ENCODE measurements around the gene RHEB. TPM values are rescaled to one million over a fixed set of nuclear protein-coding genes. Genes with fewer than 3 reads are reported as not detected.

The RHEB gene
- total RNA-seq, 2 donors from 2014 or later, result 45.4 to 55.8 TPM

DNA sequence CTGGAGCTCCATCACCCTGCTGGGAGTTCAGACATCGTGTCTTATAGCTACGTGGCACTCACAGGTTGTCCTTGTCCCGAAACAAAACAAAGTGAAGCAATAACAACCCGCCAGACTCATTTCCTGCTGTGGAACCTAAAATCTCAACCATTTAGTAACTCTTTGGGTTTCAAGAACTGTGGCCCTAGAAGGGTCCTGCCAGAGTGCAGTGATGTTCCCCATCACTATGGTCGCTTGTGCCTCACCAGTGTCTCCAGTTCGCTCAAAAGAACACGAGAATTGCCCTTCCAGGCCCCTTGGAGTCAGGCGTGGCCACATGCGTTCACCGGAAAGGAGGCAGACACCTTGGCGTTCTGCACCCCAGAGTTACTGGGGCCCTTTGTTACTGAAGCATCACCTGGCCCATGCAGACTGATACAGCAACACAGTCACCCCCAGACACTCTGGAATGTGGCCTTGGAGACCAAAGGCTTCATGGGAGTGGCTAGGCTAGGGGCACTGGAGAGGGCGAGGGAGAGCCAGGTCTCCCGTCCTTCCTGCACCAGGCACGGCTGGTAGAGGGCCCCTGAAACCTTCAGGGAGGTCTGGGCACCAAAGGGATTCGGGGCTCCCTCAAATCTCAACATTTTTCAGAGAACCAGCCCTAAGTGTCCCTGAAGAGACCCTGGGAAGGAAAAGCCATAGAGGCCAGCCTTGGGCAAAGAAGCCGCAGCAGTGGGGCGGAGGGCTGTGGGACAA lies 80.7 kb downstream of the RHEB start:
- DNase-seq (ENCODE audit: low spot score) (no peak), ATAC-seq (no peak)
- Mint-ChIP-seq H3K27me3 (peaks cover 12 to 21% of the 10 kb centered on the region in 2 donors), H3K36me3 (no peaks in the 10 kb centered on the region), H3K9me3 (no peaks in the 10 kb centered on the region), H3K27ac (no peak overlapping the region), H3K4me3 (no peak overlapping the region), H3K4me1 (ENCODE audit: low read depth in 2 of 2) (peaks cover 3 to 9% of the 10 kb centered on the region in 2 donors)

DNA sequence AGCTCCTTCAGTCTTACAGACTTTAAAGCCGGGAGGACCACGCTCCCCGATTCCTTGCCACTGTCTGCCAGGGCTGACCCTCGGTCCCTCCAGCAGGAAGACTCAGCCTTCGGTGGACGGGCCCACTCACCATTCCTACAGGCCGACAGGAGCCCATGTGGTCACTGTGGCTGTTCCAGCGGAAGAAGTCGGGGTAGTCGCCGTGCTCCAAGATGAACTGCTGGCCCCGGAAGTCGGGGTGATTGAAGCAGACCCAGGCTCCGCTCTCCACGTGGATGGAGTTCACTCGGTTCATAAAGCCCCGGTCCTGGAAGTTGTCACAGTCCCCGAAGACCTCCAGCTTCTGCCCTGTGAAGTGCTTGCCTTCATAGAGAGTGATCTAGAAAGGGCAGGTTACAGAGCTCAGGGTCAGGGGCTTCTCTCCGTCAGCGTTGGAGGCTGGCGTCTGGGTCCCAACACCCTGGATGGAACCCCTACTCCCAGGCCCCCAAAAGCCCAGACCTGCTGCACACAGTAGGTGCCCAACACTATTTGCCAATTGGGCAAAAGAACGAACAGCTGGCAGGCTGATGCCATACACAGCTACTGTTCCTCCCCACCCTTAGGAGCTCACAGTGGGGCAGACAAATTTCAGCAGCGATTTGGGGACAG lies 81.7 kb downstream of the RHEB start:
- DNase-seq (ENCODE audit: low spot score) (no peak), ATAC-seq (no peak)
- peaks cover 7 to 19% of the 10 kb centered on the region in 2 donors for H3K27me3 Mint-ChIP-seq
- no peak overlapping the region for H3K4me3 Mint-ChIP-seq
- H3K36me3 Mint-ChIP-seq, result no peaks in the 10 kb centered on the region
- H3K9me3 Mint-ChIP-seq, result no peaks in the 10 kb centered on the region
- peaks cover 3 to 9% of the 10 kb centered on the region in 2 donors for H3K4me1 Mint-ChIP-seq (ENCODE audit: low read depth in 2 of 2)
- H3K27ac Mint-ChIP-seq, result no peak overlapping the region

DNA sequence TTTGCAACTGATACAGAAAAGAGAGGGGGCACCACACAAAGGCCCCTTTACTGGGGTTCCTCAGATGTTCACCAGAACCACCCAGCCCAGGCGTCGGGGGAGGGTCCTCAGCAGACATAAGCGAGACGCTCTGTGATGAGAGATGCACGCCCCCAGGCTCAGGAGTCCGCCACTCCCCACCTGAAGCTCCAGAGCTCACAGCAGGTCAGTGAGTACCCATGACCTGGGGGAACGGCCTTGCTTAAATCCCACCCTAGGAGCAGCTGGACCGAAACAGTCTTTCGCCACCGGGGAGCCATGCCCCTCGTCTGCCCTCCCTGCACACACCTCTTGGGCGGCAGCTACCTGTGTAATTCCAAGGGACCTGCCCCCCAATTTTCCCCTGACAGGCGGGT lies 82.5 kb downstream of the RHEB start:
- H3K36me3 Mint-ChIP-seq, result no peaks in the 10 kb centered on the region
- no peak for ATAC-seq
- no peak overlapping the region for H3K27ac Mint-ChIP-seq
- DNase-seq (ENCODE audit: low spot score), result peak; percentile 29
- no peak overlapping the region for H3K4me3 Mint-ChIP-seq
- H3K27me3 Mint-ChIP-seq, result peaks cover 0 to 16% of the 10 kb centered on the region in 2 donors
- H3K4me1 Mint-ChIP-seq (ENCODE audit: low read depth in 2 of 2), result peaks cover 3 to 9% of the 10 kb centered on the region in 2 donors
- H3K9me3 Mint-ChIP-seq, result no peaks in the 10 kb centered on the region

DNA sequence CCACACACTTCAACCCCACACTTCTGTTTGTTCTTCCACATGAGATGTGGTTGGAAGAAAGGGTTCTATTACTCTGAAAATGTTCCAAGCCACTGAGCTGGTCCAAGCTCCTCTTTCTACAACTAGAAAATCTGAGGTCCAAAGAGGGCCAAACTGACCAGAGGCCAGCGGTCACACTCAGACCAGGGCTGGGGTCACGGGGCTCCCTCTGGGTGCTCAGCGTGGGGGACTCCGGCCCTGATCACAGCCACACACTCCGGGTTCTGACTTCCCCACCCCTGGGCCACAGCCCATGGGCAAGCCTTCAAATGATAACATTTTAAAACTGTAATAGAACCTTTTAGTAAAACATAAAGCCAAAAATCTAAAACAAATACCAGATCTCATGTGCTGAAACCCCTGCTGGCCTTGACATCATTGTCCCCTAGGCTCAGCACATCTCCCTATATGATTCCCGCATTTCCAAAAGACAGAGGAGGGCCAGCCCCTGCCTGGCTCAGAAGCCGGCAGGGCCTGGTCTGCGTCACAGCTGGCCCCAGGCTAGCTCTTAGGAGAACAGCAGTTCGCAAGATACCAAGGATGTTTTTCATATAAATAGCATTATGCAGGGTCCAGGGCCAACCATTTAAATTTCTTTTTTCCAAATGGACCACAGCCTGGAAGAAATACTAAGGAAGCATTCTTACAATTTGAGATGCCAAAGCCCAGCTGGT lies 83.1 kb downstream of the RHEB start:
- Mint-ChIP-seq H3K36me3 (no peaks in the 10 kb centered on the region), H3K4me3 (no peak overlapping the region), H3K27me3 (peaks cover 0 to 11% of the 10 kb centered on the region in 2 donors), H3K9me3 (no peaks in the 10 kb centered on the region), H3K27ac (no peak overlapping the region), H3K4me1 (ENCODE audit: low read depth in 2 of 2) (peaks cover 0 to 4% of the 10 kb centered on the region in 2 donors)
- ATAC-seq (no peak), DNase-seq (ENCODE audit: low spot score) (no peak)

DNA sequence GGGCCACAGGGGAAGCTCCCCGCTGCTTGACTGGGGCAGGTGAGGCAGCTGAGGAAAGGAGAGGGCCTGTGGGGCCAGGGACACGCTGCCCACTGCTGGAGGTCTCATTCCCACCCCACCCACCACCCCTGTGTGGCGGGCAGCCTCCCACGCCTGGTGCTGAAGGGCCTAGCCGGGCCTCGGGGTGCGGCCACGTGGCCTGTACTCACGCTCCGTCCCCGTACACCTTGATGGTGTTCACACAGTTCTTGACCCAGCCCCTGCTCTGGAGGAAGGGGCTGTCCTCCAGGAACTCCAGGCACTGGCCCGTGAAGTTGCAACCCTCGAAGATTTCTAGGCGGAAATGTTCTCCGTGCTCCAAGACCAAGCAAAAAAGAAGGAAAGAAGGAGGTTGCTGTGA lies 83.7 kb downstream of the RHEB start:
- peaks cover 0 to 8% of the 10 kb centered on the region in 2 donors for H3K27me3 Mint-ChIP-seq
- no peaks in the 10 kb centered on the region for H3K36me3 Mint-ChIP-seq
- no peaks in the 10 kb centered on the region for H3K4me1 Mint-ChIP-seq (ENCODE audit: low read depth in 2 of 2)
- no peak for ATAC-seq
- H3K9me3 Mint-ChIP-seq, result no peaks in the 10 kb centered on the region
- no peak overlapping the region for H3K4me3 Mint-ChIP-seq
- DNase-seq (ENCODE audit: low spot score), result no peak
- H3K27ac Mint-ChIP-seq, result no peak overlapping the region

DNA sequence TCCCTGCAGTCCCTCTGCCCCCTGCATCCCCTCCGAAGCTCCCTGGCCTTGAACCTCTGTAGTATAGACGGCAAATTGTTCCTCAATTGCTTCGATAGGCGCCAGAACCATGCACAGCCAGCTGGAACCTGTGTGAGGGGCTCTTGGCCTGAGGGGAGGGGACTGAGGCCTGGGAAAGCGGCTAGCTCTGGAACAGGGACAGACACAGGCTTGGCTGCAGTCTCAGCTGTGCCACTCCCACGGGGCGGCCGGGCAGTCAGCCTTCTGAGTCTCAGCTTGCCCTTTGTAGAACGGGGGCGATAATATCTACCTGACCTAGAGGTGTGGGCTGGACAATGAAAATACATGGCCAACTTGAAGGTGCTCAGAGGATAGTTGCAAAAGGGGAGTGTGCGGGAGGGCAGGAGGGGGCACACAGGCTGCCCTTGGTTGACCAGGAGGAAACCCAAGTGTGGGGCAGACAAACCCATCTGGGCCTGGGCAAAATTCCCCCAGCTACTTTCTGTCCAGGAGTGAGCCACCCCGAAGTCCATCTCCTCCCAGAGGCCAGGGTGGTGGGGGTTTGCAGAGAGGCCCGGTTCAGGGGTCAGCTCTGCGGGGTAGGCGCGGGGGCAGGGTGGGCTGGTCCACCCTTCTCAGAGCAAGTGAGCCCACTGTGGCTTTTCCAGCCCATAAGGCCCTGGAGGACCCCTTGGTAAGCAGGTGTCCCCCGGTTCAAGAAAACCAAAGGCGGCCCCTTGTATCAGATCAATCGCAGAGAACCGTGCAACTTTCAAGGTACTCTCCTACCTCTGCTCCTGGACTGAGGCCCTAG lies 84.4 kb downstream of the RHEB start:
- H3K27me3 Mint-ChIP-seq, result peaks cover 0 to 2% of the 10 kb centered on the region in 2 donors
- DNase-seq (ENCODE audit: low spot score) (peak; percentile 38), ATAC-seq (no peak)
- no peak overlapping the region for H3K4me3 Mint-ChIP-seq
- H3K27ac Mint-ChIP-seq, result no peak overlapping the region
- no peaks in the 10 kb centered on the region for H3K36me3 Mint-ChIP-seq
- peaks cover 1 to 2% of the 10 kb centered on the region in 2 donors for H3K4me1 Mint-ChIP-seq (ENCODE audit: low read depth in 2 of 2)
- H3K9me3 Mint-ChIP-seq, result no peaks in the 10 kb centered on the region

DNA sequence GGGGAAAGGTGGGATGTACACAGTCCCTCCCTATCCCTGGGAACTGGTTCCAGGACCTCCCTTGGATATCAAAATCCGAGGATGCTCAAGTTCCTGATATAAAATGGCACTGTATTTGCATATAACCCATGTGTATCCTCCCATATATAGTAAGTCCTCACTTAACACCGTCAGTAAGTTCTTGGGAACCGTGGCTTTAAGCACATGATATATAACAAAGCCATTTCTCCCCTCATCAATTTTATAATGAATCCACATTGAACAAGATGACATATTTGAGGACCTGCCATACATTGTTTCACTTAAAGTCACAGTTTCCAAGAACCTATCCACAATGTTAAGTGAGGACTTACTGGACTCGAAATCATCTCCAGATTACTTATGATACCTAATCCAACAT lies 85.1 kb downstream of the RHEB start:
- no peaks in the 10 kb centered on the region for H3K27me3 Mint-ChIP-seq
- H3K9me3 Mint-ChIP-seq, result no peaks in the 10 kb centered on the region
- no peak overlapping the region for H3K4me3 Mint-ChIP-seq
- H3K4me1 Mint-ChIP-seq (ENCODE audit: low read depth in 2 of 2), result peaks cover 9% of the 10 kb centered on the region in 2 donors
- DNase-seq (ENCODE audit: low spot score) (no peak), ATAC-seq (no peak)
- H3K27ac Mint-ChIP-seq, result no peak overlapping the region
- H3K36me3 Mint-ChIP-seq, result no peaks in the 10 kb centered on the region

DNA sequence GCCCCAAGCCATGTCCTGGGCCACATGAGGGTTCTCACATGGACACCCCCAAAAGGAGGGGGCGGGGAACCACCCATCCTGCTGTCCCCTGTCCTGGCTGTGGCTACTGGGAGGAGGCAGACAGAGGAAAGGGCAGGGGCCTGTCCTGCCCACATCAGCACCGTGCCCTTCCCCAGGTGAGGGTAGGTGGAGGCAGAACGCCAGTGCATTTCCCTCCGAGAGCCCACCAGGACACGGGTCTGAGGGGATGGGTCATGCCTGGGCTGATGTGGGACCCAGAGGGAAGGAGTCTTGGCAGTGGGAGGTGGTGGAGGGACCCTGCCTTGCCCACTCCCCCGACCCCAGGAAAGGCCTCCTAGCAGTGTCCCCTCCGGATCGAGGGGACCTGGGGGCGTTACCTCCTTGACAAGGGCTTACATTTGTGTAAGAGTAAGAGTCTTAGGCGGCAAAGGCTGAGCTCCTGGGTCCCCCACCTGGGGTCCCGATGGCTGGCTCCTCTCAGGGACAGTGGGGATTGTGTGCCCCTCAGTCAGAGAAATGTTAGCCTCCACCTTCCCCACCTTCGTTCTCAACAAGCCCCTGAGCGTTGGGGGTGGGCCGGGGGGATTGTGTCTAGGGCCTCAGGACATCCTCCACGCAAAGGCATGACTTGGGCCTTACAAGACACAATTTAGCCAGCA lies 85.8 kb downstream of the RHEB start:
- ATAC-seq (no peak), DNase-seq (ENCODE audit: low spot score) (peak; percentile 58)
- H3K27ac Mint-ChIP-seq, result no peak overlapping the region
- no peak overlapping the region for H3K4me3 Mint-ChIP-seq
- no peaks in the 10 kb centered on the region for H3K27me3 Mint-ChIP-seq
- no peaks in the 10 kb centered on the region for H3K36me3 Mint-ChIP-seq
- no peaks in the 10 kb centered on the region for H3K9me3 Mint-ChIP-seq
- peaks cover 10 to 13% of the 10 kb centered on the region in 2 donors for H3K4me1 Mint-ChIP-seq (ENCODE audit: low read depth in 2 of 2)

DNA sequence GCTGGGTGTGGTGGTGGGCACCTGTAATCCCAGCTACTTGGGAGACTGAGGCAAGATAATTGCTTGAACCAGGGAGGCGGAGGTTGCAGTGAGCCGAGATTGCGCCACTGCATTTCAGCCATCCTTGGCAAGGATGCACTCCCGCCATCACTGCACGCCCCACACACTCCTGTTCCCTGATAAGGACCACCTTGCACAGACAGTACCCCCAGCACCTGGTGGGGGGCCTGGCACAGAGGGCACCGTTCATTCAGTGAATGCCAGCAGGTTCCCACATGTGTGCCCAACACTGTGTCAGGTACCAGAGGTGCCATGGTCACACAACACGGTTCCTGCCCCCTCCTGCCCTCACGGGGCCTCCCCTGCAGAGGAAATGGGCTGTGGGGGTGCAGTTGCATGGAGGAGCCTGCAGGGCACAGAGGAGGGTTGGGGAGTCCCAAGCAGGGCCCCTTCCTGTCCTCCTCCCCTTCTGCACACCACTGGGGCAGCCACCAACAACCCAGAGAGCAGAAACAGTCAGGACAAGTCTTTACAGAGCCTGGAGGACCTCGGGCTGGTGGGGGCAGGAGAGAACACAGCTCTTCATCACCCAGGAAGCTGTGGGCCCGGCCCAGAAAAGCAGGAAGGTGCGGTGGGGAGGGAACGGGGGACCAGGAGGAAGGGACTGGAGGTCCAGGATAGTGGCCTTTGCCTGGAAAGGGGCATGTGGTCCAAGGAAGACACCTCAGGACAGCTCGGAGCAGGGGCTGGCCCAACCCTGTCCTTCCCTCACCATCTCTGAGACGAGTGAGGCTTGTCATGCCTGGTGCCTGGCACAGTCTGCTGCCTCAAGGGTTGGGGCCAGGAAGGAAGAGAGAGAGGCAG lies 86.8 kb downstream of the RHEB start:
- H3K27ac Mint-ChIP-seq, result no peak overlapping the region
- H3K4me3 Mint-ChIP-seq, result no peak overlapping the region
- ATAC-seq (peak; percentile 38 to 50), DNase-seq (ENCODE audit: low spot score) (peak; percentile 59)
- no peaks in the 10 kb centered on the region for H3K27me3 Mint-ChIP-seq
- H3K9me3 Mint-ChIP-seq, result no peaks in the 10 kb centered on the region
- H3K4me1 Mint-ChIP-seq (ENCODE audit: low read depth in 2 of 2), result peaks cover 10 to 13% of the 10 kb centered on the region in 2 donors
- H3K36me3 Mint-ChIP-seq, result no peaks in the 10 kb centered on the region

DNA sequence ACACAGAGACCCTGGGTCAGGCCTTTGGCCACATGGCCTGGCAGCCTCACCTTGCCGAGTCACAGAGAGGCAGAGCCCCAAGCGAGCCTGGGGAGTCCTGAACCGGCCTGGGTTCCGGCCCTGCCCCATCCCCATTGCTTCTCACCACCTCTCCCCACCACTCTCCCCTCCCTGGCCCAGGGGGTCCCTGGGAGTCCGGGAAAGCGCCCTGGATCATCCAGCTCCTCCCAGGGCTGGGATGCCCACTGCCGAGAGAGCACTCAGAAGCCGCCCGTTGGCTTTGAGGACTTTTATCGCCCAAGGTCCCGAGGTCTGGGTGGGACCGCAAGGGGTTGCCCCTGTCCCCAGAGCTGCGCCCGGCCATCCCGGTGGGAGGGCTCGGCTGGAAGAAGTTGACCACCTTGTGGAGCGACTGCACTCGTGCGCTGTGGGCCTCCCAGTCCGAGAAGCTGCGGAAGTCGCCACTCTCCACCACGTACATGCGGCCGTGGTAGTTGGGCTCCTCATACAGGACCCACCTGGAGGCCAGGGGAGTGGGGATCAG lies 87.9 kb downstream of the RHEB start:
- DNase-seq (ENCODE audit: low spot score) (peak; percentile 57), ATAC-seq (no peak)
- Mint-ChIP-seq H3K4me3 (no peak overlapping the region), H3K36me3 (no peaks in the 10 kb centered on the region), H3K9me3 (no peaks in the 10 kb centered on the region), H3K27ac (no peak overlapping the region), H3K27me3 (peaks cover 0 to under 1% of the 10 kb centered on the region in 2 donors), H3K4me1 (ENCODE audit: low read depth in 2 of 2) (peaks cover 10 to 13% of the 10 kb centered on the region in 2 donors)

DNA sequence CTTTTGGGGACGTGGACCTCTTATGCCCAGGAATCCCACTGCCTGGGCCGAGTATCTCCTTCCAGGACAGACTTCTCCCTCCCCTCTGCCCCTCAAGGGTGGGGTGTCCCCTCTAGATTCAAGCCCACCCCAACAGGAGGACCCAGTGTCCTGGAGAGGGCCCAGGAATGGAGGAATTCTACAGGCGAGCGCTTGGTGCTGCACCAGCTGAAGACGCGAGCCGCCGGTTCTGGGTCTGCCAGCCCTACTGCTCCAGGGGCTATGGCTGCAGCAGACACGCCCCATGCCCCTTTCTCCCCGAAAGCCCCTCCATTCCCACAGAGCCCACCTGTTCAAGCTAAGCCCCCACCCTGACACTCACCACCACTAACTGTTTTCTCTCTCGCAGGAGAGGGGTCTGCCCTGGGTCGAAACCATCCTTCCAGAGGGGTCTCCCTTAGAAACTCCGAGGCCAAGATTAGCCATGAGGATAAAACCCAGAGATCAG lies 88.4 kb downstream of the RHEB start:
- H3K9me3 Mint-ChIP-seq, result no peaks in the 10 kb centered on the region
- H3K4me3 Mint-ChIP-seq, result no peak overlapping the region
- peaks cover 0 to 3% of the 10 kb centered on the region in 2 donors for H3K27me3 Mint-ChIP-seq
- H3K27ac Mint-ChIP-seq, result no peak overlapping the region
- H3K4me1 Mint-ChIP-seq (ENCODE audit: low read depth in 2 of 2), result peaks cover 10 to 13% of the 10 kb centered on the region in 2 donors
- no peak for ATAC-seq
- H3K36me3 Mint-ChIP-seq, result no peaks in the 10 kb centered on the region
- peak; percentile 51 for DNase-seq (ENCODE audit: low spot score)
